ENCODE results near the gene FNDC1.

The FNDC1 gene

DNA sequence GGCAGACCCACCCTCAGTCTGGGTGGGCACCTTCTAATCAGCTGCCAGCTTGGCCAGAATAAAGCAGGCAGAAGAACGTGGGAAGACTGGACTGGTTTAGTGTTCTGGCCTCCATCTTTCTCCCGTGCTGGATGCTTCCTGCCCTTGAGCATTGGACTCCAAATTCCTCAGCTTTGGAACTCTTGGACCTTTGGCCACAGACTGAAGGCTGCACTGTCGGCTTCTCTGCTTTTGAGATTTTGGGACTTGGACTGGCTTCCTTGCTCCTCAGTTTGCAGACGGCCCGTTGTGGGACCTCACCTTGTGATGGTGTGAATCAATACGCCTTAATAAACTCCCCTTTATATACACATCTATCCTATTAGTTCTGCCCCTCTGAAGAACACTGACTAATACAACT, 20.6 kb upstream of the FNDC1 start:
- no peak for TF ChIP-seq GATA2 (IDR thresholded peaks at IDR 0.05; ENCODE audit: low read depth, low read length)
- TF ChIP-seq GATA3 (IDR thresholded peaks at IDR 0.05; ENCODE audit: low read depth, low read length): no peak

DNA sequence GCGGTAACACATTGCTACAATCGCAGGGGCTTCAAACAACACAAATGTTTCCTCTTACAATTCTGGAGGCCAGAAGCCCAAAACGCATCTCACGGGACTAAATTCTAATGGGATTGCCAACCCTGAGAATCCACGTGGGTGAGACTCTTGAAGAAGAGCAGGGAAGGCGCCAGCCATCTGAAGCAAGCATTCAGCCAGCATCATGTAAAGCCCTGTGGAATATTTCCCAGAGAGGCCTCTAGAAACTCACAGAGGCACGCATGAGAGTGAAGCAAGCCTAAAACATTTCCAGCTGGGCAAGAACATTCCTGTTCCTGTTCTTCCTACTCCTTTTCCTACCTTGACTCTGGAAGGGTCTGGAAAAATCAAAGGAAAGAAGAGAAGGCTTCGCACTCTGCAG, 19.6 kb upstream of the FNDC1 start:
- no peak for TF ChIP-seq GATA2 (IDR thresholded peaks at IDR 0.05; ENCODE audit: low read depth, low read length)
- no peak for TF ChIP-seq GATA3 (IDR thresholded peaks at IDR 0.05; ENCODE audit: low read depth, low read length)

- TF ChIP-seq GATA2 (IDR thresholded peaks at IDR 0.05; ENCODE audit: low read depth, low read length): no peak
- no peak for TF ChIP-seq GATA3 (IDR thresholded peaks at IDR 0.05; ENCODE audit: low read depth, low read length)
These were observed 17.8 kb upstream of the FNDC1 start for GRCh38 chr6:159151266-159151855.

- TF ChIP-seq GATA3 (IDR thresholded peaks at IDR 0.05; ENCODE audit: low read depth, low read length) (no peak), GATA2 (IDR thresholded peaks at IDR 0.05; ENCODE audit: low read depth, low read length) (no peak)
These were observed 17.2 kb upstream of the FNDC1 start for GRCh38 chr6:159152041-159152440.

DNA sequence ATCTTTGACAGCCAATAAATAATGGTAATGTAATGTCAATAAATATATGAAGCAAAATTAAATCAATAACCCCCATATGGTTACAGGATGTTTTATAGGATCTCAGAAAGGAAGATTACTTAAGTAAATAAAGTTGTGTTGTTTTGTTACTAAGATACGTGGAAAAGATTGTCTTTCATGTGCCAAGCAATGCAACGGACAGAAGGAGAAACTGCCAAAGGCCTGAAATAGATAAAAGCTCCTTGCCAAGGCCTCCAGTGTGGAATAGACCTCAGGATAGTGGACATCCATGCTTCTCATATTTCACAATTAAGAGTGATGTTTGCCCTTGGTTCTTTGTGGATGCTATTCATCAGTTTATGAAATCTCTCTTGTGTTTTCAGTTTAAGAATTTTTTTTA, 16.4 kb upstream of the FNDC1 start:
- TF ChIP-seq GATA3 (IDR thresholded peaks at IDR 0.05; ENCODE audit: low read depth, low read length) (no peak), GATA2 (IDR thresholded peaks at IDR 0.05; ENCODE audit: low read depth, low read length) (no peak)

- TF ChIP-seq GATA3 (IDR thresholded peaks at IDR 0.05; ENCODE audit: low read depth, low read length): no peak
- no peak for TF ChIP-seq GATA2 (IDR thresholded peaks at IDR 0.05; ENCODE audit: low read depth, low read length)
These were observed 13.5 kb upstream of the FNDC1 start for GRCh38 chr6:159155679-159156078.

GRCh38 chr6:159156089-159156488, 13.1 kb upstream of the FNDC1 start:
- no peak for TF ChIP-seq GATA2 (IDR thresholded peaks at IDR 0.05; ENCODE audit: low read depth, low read length)

GRCh38 chr6:159157431-159157830, 11.8 kb upstream of the FNDC1 start:
- TF ChIP-seq GATA2 (IDR thresholded peaks at IDR 0.05; ENCODE audit: low read depth, low read length) (no peak), GATA3 (IDR thresholded peaks at IDR 0.05; ENCODE audit: low read depth, low read length) (no peak)

- TF ChIP-seq GATA3 (IDR thresholded peaks at IDR 0.05; ENCODE audit: low read depth, low read length): no peak
- no peak for TF ChIP-seq GATA2 (IDR thresholded peaks at IDR 0.05; ENCODE audit: low read depth, low read length)
These were observed 7.4 kb upstream of the FNDC1 start for GRCh38 chr6:159161839-159162238.

- TF ChIP-seq GATA2 (IDR thresholded peaks at IDR 0.05; ENCODE audit: low read depth, low read length) (no peak), GATA3 (IDR thresholded peaks at IDR 0.05; ENCODE audit: low read depth, low read length) (no peak)
These were observed 5.3 kb upstream of the FNDC1 start for GRCh38 chr6:159163901-159164370.

GRCh38 chr6:159168536-159169192, 536 bp upstream of the FNDC1 start:
- no peak for TF ChIP-seq GATA2 (IDR thresholded peaks at IDR 0.05; ENCODE audit: low read depth, low read length)
- TF ChIP-seq GATA3 (IDR thresholded peaks at IDR 0.05; ENCODE audit: low read depth, low read length): no peak

- TF ChIP-seq GATA2 (IDR thresholded peaks at IDR 0.05; ENCODE audit: low read depth, low read length) (no peak), GATA3 (IDR thresholded peaks at IDR 0.05; ENCODE audit: low read depth, low read length) (no peak)
These were observed 545 bp downstream of the FNDC1 start for GRCh38 chr6:159169557-159170332.

DNA sequence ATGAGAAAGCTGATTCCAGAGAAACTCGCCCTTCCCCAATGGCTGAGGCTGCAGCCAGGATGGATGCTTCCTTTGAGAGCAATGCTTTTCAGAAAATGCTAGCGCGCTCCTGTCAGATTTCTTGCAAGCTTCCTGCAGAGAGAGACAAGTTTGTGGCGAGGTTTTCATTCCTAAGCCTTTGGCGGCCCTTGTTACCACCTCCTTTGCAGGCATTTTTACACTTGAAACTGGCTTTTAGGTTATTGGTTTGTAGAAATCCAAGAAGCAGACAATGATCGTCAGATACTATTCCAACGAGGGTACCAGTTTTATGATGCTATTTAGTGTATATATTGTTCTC, 1.1 kb downstream of the FNDC1 start:
- TF ChIP-seq GATA2 (IDR thresholded peaks at IDR 0.05; ENCODE audit: low read depth, low read length) (no peak), GATA3 (IDR thresholded peaks at IDR 0.05; ENCODE audit: low read depth, low read length) (no peak)

- no peak for TF ChIP-seq GATA3 (IDR thresholded peaks at IDR 0.05; ENCODE audit: low read depth, low read length)
- no peak for TF ChIP-seq GATA2 (IDR thresholded peaks at IDR 0.05; ENCODE audit: low read depth, low read length)
These were observed 2.0 kb downstream of the FNDC1 start for GRCh38 chr6:159170999-159171712.

Measured in SH-SY5Y (cell line).